K562 (cell line): ENCODE data around the gene KIF5A. TPM values are rescaled to one million over a fixed set of nuclear protein-coding genes. Genes with fewer than 3 reads are reported as not detected.

Source experiments
- CBX3 ChIP-seq, 2 experiments: IDR thresholded peaks; 1 replicate in 1 of 2; 2 replicates in 1 of 2; pipeline ENCODE4 v1.6.1; 2012; ENCODE audit warnings: inconsistent platforms in 2 of 2, low read length in 2 of 2, borderline replicate concordance in 1 of 2, control low read depth in 1 of 2
- KLF16 ChIP-seq: IDR thresholded peaks from 2 replicates; pipeline ENCODE4 v1.6.1; 2016; ENCODE audit warnings: antibody characterized with exemption
- MAZ ChIP-seq, 2 experiments: fragments of 450-650 bp in 1 of 2; sonication (generic) in 1 of 2; formaldehyde crosslinking; IDR thresholded peaks in 1 of 2; conservative IDR thresholded peaks in 1 of 2; 2 replicates each; pipeline versions ENCODE4 v1.4.0 to v1.5.0; 2020; ENCODE audit warnings: mild to moderate bottlenecking in 1 of 2, missing genetic modification reagents in 1 of 2
- POLR2AphosphoS2 ChIP-seq: IDR thresholded peaks from 2 replicates; pipeline ENCODE4 v1.6.1; 2012; ENCODE audit warnings: low read length, improper control_type of control experiment
- PTRF ChIP-seq: fragments of 450-650 bp; IDR thresholded peaks from 2 replicates; pipeline ENCODE4 v1.6.1; 2016; ENCODE audit warnings: mild to moderate bottlenecking, missing genetic modification characterization, missing compliant biosample characterization
- SIX5 ChIP-seq, 2 experiments: IDR thresholded peaks; 2 replicates each; pipeline ENCODE4 v1.6.1; 2011; ENCODE audit warnings: low read length in 2 of 2, borderline replicate concordance in 1 of 2, low read depth in 1 of 2, mild to moderate bottlenecking in 1 of 2, moderate library complexity in 1 of 2; ENCODE audit not compliant: insufficient read depth in 1 of 2
- SNIP1 ChIP-seq: fragments of 450-650 bp; IDR thresholded peaks from 2 replicates; pipeline ENCODE4 v1.7.1; 2017; ENCODE audit warnings: low read depth, mild to moderate bottlenecking
- TAF1 ChIP-seq: IDR thresholded peaks from 2 replicates; pipeline ENCODE4 v1.6.1; 2011; ENCODE audit warnings: mild to moderate bottlenecking, low read length, moderate library complexity; ENCODE audit not compliant: insufficient read depth, control insufficient read depth, severe bottlenecking; ENCODE audit errors: extremely low read depth
- TEAD2 ChIP-seq: fragments of 450-650 bp; IDR thresholded peaks from 2 replicates; pipeline ENCODE4 v1.6.1; 2016; ENCODE audit warnings: missing genetic modification characterization, control low read depth, missing compliant biosample characterization
- ZNF124 ChIP-seq: sonication (generic); formaldehyde crosslinking; IDR thresholded peaks from 2 replicates; pipeline ENCODE4 v1.8.1; 2022; ENCODE audit warnings: missing genetic modification reagents
- ZNF589 ChIP-seq: fragments of 200-800 bp; sonication (Bioruptor generic); IDR thresholded peaks from 2 replicates; pipeline ENCODE4 v1.6.1; 2016; ENCODE audit warnings: low read depth, missing genetic modification characterization, missing compliant biosample characterization
- polyA plus RNA-seq, 8 experiments: library from polyadenylated mRNA; depleted of rRNA in 4 of 8; stranded (reverse) in 5 of 8; unstranded in 3 of 8; fragments of >200 nt; fragmentation: Nextera tagmentation in 2 of 8; fragmentation: Illumina TruSeq in 1 of 8; extraction: Ambion mirVana in 2 of 8; extraction: Trizol in 1 of 8; gene quantifications; 2 replicates each; pipeline versions ENCODE4 v1.2.1 to v1.2.3, GENCODE V29; 2011 to 2014; ENCODE audit warnings: inconsistent platforms in 1 of 8, missing spikeins in 1 of 8
- total RNA-seq, 7 experiments: library from RNA; depleted of rRNA in 6 of 7; stranded (reverse); fragments of >200 nt in 6 of 7; fragmentation: Illumina TruSeq in 2 of 7; extraction: Trizol in 2 of 7; gene quantifications; 2 replicates each; pipeline versions ENCODE4 v1.2.1 to v1.2.3, GENCODE V29; 2011 to 2021; ENCODE audit warnings: low replicate concordance in 1 of 7
- TF ChIP-seq, protein P1 (sequence below), 2 experiments: fragments of 150-350 bp in 1 of 2; IDR thresholded peaks; 2 replicates each; pipeline ENCODE4 v1.6.1; 2012 to 2016; ENCODE audit warnings: low read depth in 2 of 2, low read length in 2 of 2, mild to moderate bottlenecking in 1 of 2, moderate library complexity in 1 of 2
- TF ChIP-seq, protein P2 (sequence below): sonication (generic); formaldehyde crosslinking; IDR thresholded peaks from 2 replicates; pipeline ENCODE4 v1.8.1; 2022; ENCODE audit warnings: missing genetic modification reagents
- TF ChIP-seq, protein P3 (sequence below): fragments of 250-450 bp; sonication (Bioruptor Pico); IDR thresholded peaks from 2 replicates; pipeline ENCODE4 v1.4.0; 2020; ENCODE audit warnings: mild to moderate bottlenecking, moderate library complexity, borderline replicate concordance

The KIF5A gene
- total and polyA plus RNA-seq, 9 of the 15 experiments (the other 6 are each of a cell fraction or from before 2014, with no cell fraction given) = 3.4 to 17.7 (median 8.0) TPM

DNA sequence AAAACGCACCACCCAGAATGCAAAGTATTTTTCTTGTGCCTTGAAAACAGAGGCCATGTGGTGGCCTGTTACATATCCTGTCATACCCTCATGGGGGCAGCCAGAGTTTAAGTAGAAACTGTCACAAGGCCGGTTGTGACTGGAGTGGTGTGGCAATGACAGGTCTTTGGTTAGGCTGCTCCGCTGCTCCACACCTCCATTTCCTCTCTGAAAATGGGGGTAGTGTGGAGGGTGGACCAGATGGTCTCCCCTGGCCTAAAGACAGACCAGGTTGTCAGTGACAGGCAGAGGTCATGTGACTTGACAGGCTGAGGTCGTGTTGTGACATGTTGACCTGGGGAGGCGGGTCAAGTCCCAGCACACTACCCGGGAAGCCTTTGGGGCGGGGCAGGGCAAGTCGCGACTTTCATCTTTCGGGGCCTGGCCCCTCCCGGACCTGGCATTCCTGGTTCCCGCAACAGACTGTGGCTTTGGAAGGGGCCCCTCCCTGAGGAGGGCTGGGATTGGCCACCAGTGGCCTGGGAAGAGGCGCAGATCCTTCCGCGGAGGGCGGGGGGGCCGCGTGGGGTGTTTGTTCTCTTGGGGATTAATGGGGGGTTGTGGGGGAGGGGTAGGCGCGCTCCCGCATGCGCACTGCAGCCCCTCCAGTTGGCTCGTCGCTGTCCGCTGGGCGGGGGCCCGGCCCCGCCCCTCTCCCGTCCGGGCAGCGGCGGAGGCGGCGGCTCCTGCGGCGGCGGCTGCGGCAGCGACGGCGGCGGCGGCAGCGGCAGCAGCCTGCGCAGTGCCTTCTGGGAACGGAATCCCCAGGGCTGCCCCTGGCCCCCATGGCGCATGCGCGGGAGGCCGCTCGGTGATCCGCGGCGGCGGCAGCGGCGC is 27.6 kb upstream of the KIF5A start, which contains the start of gene MBD6 (continued):
- TF ChIP-seq POLR2AphosphoS2 (no peak; the same call in 1 of the 2 replicates), TAF1 (peak; percentile 26), TEAD2 (tag) (0 out of 2 replicates have a peak, but pooled peaks have one; percentile 11), CBX3 (IDR thresholded peaks at IDR 0.05; ENCODE audit: borderline replicate concordance in 1 of 2, low read length in 2 of 2) (peak in 1 of 2 experiments; percentile 72; a peak in 1 of 3 replicates), MAZ (CRISPR knock-in tag; conservative IDR thresholded peaks at IDR 0.05 in 1 of 2, IDR thresholded peaks at IDR 0.05 in 1 of 2) (peak; percentile 95 to 97), PTRF (peak; percentile 41; the same call in 1 of the 2 replicates), ZNF124 (CRISPR knock-in tag) (no peak), SNIP1 (no peak), KLF16 (peak; percentile 99), SIX5 (IDR thresholded peaks at IDR 0.05; ENCODE audit: borderline replicate concordance in 1 of 2, insufficient read depth in 1 of 2, low read depth in 1 of 2, low read length in 2 of 2) (no peak), ZNF589 (CRISPR knock-in tag) (peak; percentile 89)
- TF ChIP-seq, protein P1, sequence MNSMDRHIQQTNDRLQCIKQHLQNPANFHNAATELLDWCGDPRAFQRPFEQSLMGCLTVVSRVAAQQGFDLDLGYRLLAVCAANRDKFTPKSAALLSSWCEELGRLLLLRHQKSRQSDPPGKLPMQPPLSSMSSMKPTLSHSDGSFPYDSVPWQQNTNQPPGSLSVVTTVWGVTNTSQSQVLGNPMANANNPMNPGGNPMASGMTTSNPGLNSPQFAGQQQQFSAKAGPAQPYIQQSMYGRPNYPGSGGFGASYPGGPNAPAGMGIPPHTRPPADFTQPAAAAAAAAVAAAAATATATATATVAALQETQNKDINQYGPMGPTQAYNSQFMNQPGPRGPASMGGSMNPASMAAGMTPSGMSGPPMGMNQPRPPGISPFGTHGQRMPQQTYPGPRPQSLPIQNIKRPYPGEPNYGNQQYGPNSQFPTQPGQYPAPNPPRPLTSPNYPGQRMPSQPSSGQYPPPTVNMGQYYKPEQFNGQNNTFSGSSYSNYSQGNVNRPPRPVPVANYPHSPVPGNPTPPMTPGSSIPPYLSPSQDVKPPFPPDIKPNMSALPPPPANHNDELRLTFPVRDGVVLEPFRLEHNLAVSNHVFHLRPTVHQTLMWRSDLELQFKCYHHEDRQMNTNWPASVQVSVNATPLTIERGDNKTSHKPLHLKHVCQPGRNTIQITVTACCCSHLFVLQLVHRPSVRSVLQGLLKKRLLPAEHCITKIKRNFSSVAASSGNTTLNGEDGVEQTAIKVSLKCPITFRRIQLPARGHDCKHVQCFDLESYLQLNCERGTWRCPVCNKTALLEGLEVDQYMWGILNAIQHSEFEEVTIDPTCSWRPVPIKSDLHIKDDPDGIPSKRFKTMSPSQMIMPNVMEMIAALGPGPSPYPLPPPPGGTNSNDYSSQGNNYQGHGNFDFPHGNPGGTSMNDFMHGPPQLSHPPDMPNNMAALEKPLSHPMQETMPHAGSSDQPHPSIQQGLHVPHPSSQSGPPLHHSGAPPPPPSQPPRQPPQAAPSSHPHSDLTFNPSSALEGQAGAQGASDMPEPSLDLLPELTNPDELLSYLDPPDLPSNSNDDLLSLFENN (IDR thresholded peaks at IDR 0.05; ENCODE audit: low read depth in 2 of 2, low read length in 2 of 2) = 0 out of 4 replicates have a peak, but pooled peaks of 1 of the 2 experiments have one; percentile 19
- TF ChIP-seq, protein P2, sequence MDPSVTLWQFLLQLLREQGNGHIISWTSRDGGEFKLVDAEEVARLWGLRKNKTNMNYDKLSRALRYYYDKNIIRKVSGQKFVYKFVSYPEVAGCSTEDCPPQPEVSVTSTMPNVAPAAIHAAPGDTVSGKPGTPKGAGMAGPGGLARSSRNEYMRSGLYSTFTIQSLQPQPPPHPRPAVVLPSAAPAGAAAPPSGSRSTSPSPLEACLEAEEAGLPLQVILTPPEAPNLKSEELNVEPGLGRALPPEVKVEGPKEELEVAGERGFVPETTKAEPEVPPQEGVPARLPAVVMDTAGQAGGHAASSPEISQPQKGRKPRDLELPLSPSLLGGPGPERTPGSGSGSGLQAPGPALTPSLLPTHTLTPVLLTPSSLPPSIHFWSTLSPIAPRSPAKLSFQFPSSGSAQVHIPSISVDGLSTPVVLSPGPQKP (CRISPR knock-in tag) = no peak
- TF ChIP-seq, protein P3, sequence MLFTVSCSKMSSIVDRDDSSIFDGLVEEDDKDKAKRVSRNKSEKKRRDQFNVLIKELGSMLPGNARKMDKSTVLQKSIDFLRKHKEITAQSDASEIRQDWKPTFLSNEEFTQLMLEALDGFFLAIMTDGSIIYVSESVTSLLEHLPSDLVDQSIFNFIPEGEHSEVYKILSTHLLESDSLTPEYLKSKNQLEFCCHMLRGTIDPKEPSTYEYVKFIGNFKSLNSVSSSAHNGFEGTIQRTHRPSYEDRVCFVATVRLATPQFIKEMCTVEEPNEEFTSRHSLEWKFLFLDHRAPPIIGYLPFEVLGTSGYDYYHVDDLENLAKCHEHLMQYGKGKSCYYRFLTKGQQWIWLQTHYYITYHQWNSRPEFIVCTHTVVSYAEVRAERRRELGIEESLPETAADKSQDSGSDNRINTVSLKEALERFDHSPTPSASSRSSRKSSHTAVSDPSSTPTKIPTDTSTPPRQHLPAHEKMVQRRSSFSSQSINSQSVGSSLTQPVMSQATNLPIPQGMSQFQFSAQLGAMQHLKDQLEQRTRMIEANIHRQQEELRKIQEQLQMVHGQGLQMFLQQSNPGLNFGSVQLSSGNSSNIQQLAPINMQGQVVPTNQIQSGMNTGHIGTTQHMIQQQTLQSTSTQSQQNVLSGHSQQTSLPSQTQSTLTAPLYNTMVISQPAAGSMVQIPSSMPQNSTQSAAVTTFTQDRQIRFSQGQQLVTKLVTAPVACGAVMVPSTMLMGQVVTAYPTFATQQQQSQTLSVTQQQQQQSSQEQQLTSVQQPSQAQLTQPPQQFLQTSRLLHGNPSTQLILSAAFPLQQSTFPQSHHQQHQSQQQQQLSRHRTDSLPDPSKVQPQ (CRISPR knock-in tag) = no peak
